HG02678 (cell line): ENCODE measurements around the gene C19orf12.

Experiments
- ATAC-seq: cut with Tn5 transposase; IDR thresholded peaks from one replicate; pipeline ENCODE4 v1.9.1; 2021; ENCODE audit warnings: mild to moderate bottlenecking, moderate library complexity; ENCODE audit not compliant: unreplicated experiment

Gene C19orf12

DNA sequence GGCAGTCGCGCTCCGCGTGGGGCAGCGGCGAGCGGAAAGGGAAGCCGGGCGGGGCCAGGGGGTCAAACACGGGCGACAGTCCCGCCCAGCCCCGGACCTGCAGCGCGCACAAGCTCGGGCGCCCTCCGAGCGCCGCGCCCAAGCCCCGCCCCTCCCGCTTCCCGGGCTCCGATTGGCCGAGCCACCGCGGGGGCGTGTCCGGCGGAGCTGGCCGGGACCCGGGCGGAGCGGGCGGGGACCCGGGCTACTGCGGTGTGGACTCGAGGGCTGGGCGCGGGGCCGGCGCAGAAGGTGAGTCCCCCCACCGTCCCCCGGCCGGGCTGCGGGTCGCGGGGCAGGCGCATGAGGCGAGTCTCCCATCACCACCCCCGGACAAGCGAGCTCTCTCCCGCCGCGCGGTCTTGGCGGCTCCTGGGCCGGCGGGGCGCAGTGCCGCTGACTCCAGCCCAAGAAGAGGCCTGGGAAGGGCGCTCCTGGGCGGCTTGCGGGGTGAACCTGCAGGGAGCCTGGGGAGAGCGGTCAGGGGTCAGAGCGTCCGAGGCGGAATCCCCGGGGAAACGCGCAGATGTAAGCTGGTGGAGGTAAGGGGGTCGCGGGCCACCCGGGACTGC, 49.7 kb downstream of the C19orf12 start, which contains the start of gene PLEKHF1:
TSS of gene PLEKHF1 (plus strand) at position 247 of the 611 bp plus-strand sequence. CDS start 8,379 bp downstream, outside the sequence.
- peak; percentile 89 for ATAC-seq

DNA sequence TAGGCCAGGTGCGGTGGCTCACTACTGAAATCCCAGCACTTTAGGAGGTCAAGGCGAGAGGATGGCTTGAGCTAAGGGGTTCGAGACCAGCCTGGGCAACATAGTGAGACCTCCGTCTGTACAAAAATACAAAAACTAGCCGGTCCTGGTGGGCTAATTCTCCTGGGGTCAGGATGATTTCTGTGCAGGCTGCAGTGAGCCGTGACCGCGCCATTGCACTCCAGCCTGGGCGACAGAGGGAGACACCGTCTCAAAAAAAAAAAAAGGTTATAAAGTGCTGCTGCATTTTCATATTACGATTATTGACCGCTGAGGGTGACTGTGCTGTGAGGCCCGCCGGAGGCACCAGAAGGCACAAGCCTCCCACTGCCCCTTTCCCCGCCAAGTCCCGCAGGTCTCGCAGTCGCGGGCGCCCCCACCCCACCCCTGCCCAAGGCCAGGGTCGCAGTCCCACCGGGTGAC, 50.3 kb downstream of the C19orf12 start:
- no peak for ATAC-seq

DNA sequence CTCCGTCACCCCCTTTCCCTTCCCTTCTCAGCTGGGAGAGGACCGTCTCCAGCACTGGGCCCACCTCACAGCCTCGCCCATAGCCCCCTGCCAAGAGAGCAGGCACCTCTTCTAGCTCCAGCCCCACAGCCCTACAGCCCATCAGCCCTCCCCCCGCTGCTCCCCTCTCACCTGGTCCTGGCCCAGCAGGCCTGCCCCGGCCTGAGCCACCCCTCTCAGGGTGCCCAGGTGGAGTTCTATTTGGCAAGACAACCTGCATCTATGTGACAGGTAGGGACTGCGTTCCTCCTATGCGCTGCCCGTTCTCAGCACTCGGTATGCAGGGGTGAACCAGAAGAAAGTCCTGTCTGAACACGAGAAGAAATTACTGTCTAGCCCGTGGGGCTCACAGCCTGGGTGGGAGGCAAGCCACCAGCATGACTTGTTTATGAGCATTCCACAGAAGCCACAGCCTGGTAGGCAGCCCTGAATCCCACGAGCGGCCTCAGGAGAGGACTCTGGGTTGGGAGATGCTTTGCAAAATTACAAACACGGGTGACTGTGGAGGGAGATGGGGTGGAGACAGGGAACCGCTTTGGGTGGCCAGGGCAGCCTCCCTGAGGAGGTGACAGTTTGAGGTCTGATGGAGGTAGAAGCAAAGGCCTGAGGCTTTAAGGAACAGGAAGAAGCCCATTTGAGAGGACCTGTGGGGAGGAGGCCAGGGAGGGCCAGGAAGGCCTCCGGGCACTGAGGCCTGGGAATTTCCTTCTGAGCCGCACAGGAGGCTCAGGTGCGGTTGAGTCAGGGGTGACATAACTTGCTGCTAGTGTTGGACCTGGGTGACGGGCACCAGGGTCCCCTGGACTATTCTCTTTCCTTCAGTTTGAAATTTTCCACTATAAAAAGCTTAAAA, 51.0 kb downstream of the C19orf12 start:
- ATAC-seq: no peak

GRCh38 chr19:29662604-29663404, 52.3 kb downstream of the C19orf12 start:
- ATAC-seq: no peak

DNA sequence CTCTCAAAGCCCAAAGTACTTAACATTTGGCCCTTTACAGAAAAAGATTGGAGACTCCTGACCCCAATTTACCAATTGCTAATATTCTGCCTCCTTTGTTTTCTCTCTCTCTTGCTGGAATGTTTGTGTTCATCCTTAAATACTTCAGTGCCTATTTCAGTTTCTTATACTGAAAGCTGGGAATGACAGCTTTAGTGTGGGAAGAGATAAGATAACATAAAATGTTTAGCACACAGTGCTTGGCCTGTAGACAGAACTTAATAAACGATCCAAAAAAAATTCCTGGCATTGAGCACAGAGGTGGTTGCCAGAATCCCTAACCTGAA, 52.8 kb downstream of the C19orf12 start:
- ATAC-seq: no peak

- no peak for ATAC-seq
Measured at GRCh38 chr19:29660835-29661234, 54.2 kb downstream of the C19orf12 start.

DNA sequence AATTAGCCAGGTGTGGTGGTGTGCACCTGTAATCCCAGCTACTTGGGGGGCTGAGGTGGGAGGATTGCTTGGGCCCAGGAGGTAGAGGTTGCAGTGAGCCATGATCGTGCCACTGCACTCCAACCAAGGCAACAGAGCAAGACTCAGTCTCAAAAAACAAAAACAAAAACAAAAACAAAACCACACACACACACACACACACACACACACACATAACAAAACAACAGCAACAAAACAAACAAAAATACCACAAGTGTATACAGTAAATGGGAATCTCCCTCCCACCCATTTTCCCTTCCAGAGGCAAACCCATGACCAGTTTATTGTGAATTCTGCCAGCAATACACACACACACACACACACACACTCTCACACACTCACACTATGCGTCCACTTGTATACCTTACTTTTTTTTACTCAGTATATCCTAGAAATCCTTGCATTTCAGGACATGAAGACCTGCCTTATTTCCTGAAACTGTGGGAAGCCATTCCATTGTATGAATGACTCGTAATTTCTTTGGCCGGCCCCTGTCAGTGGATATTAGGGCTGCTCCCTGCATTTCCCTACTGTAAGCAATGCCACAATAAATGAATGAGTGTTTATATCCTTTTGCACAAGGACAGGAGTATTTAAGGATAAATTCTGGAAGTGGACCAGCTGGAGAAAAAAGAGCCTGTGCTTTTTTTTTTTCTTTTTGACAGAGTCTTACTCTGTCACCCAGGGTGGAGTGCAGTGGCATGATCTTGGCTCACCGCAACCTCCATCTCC, 56.7 kb downstream of the C19orf12 start:
- no peak for ATAC-seq

GRCh38 chr19:29655648-29656335, 59.3 kb downstream of the C19orf12 start:
- no peak for ATAC-seq

- no peak for ATAC-seq
Measured at GRCh38 chr19:29653398-29653797, 61.7 kb downstream of the C19orf12 start.

DNA sequence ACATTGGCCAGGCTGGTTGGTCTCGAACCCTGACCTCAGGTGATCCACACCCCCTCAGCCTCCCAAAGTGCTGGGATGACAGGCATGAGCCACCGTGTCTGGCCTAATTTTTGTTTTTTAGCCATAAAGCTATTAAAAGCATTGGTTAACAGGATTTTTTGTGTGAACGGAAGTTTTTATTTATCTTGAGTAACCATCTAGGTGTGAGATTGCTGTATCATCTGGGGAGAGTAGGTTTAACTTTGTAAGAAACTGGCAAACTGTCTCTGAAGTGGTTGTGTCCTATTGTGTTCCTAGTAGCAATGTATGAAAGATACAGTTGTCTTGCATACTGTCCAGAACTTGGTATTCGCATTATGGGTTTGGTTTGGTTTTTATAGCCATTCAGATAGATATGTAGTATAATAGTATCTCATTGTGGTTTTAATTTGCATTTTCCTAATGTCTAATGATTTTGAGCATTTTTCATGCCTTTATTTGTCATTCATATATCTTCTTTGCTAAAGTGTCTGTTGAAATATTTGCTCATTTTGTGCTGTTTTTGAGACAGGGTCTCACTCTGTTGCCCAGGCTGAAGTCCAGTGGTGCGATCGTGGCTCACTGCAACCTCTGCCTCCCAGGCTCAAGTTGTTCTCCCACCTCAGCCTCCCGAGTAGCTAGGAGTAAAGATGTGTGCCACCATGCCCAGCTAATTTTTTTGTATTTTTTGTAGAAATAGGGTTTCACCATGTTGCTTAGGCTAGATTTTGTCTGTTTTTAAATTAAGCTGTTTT, 63.3 kb downstream of the C19orf12 start:
- ATAC-seq: no peak

DNA sequence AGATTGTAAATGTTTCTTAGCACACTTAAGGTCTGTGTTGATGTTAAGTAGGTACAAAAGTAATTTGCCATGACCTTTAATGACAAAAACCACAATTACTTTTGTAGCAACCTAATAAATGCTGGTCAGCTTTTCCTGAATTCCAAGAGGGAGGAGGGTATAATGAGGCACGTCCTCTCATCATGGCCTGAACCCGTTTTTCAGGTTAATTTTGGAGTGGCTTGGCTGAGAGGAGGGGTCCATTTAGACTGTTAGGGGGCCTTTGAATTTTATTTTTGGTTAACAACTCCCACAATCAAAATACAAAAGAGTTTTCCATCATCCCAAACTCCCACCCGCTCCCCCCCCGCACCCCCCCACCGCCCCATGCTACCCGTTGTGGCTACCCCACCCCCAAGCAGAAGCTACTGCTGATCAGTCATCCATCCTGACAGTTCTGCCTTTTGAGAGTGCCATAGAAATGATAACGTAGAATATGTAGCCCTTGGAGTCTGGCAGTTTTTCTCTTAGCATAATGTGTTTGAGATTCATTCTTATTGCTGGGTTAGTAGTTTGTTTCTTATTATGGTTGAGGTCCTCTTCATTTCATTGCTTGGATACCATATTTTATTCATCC, 64.2 kb downstream of the C19orf12 start:
- ATAC-seq: no peak
